Limb (tissue), 2 donors: Measurements from ENCODE around the gene SNX8.
"Not testable (repeated sequence)": the region's sequence is repeated elsewhere in the genome, so short reads cannot be mapped to it uniquely, and the experiment has no call there.

Experiments used
- DNase-seq, 2 donors: peaks; one replicate each; pipeline ENCODE4 v3.0.0-alpha.2; 2016; ENCODE audit errors: extremely low spot score in 2 of 2

The SNX8 gene

DNA sequence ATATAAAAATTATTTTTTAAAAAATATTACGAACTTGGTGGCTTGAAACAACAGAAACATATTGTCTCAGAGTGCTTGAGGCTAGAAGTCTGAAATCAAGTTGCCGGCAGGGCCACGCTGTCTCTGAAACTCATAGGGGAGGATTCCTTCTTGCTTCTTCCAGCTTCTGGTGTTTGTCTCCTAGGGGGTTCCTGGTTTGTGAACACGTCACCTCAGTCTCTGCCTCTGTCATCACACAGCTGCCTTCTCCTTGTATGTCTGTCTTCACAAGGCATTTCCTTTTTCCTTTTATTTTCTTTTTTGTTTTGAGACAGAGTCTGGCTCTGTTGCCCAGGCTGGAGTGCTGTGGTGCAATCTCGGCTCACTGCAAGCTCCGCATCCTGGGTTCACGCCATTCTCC lies 12.7 kb upstream of the SNX8 start:
- DNase-seq, result no peak

DNA sequence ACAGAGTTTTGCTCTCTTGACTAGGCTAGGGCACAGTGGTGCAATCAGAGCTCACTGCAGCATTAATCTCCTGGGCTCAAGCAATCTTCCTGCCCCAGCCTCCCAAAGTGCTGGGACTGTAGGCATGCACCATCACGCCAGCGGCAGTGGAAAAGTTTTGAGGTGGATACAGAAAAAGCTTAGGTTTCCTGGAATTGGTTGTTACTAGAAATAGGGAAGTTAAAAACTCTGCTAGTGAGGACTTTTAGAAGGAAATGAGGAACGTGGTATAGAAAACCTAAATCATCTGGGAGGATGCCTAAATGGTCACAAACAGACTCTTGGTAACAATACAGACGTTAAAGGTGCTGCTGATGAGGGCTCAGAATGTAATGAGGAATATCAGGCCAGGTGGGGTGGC lies 10.9 kb upstream of the SNX8 start:
- no peak for DNase-seq

DNA sequence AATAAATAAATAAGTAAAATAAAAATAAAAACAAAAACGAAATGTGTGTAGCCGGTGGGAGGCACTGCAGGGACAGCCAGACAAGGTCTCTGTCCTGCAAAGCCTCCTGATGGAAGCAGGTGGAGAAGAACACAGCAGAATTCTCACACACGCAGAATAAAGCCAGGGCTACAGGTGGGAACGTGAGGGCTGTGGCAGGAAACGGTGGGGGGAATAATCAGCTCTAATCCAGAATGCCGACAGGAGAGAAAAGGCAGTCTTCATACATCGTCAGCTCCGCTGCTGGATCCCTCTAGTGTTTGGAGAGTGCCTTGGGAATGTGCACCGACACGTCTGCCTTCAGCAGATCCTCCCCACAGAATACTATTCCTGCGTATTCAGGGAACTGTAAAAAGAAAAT lies 6.8 kb upstream of the SNX8 start:
- DNase-seq, result no peak

DNA sequence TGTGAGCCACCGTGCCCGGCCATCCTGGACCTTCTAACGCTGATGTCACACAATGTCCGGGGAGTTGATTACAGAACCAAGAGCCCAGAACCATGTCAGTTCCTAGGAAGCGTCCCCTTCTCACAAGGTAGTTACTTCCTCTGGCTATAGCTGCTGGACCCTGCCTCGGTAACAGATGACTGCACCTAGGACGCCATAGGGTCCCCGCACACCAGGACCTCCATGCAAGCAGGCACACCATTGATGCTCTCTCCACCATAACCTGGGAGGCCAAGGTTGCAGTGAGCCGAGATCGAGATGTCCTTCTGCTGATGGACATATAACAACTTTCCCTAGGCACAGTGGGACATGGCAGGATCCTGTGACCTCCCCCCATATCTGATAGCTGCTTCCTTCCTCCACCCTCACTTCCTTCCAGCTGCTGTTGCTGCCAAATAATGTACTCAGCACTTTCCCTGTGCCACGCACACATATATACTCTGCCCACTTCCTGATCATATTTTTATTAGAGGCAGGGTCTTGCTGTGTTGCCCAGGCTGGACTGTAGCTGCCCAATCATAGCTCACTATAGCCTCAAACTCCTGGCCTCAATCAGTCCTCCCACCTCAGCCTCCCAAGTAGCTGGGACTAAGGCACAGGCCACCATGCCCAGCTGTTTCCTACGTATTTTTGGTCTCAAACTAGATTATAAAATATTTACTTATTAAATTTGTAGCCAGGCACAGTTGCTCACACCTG lies 3.5 kb upstream of the SNX8 start:
- DNase-seq, result no peak

DNA sequence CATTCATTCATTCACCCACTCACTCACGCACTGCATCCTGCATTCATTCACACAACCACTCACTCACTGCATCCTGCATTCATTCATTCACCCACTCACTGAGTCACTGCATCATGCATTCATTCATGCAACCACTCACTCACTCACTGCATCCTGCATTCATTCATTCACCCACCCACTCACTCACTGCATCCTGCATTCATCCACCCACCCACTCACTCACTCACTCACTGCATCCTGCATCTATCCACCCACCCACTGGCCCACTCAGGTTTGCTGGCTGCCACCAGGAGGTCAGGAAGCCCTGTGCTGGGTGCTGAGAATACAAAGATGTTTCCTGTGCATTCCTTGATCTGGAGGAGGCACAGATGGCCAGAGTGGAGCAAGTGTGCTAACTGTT lies 2.3 kb upstream of the SNX8 start:
- DNase-seq, result no peak

DNA sequence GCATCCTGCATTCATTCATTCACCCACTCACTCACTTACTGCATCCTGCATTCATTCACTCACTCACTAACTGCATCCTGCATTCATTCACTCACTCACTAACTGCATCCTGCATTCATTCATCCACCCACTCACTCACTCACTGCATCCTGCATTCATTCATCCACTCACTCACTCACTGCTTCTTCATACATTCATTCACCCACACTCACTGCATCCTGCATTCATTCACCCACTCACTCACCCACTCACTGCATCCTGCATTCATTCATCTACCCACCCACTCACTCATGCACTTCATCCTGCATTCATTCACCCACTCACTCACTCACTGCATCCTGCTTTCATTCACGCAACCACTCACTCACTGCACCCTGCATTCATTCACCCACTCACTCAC lies 1.5 kb upstream of the SNX8 start:
- DNase-seq, result no peak

DNA sequence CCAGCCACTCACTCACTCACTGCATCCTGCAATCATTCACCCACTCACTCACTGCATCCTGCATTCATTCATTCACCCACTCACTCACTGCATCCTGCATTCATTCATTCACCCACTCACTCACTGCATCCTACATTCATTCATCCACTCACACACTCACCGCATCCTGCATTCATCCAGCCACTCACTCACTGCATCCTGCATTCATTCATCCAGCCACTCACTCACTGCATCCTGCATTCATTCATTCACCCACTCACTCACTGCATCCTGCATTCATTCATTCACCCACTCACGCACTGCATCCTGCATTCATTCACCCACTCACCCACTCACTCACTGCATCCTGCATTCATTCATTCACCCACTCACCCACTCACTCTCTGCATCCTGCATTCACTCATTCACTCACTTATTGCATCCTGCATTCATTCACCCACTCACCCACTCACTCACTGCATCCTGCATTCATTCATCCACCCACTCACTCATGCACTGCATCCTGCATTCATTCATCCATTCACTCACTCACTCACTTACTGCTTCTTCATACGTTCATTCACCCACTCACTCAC lies 802 bp upstream of the SNX8 start:
- DNase-seq, result not testable (repeated sequence)

DNA sequence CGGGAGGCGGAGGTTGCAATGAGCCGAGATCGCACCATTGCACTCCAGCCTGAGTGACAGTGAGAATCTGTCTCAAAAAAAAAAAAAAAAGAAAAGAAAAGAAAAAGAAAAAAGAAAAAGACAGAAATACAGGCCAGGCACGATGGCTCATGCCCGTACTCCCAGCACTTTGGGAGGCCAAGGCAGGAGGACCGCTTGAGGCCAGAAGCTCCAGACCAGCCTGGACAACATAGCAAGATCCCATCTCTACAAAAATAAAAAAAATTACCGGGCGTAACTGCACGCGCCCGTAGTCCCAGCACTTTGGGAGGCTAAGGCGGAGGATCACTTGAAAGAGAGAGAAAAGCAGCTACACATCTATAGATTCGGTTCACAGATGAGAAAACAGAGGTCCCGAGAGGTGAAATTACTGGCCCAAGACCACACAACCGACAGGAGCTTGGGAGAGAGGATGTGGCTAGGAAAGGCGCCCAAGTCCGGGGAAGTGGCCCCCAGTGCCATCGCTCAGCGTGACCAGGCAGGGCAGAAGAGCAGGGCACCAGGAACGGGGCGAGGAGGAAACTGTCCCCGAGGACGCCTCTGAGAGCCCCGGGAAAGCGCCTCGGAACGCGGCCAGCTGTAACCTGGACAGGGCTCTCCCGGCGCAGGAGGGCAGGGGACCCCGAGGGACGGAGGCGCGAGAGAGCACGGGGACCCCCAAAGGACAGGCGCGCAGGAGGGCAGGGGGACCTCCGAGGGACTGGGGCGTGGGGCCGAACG lies 612 bp downstream of the SNX8 start:
- DNase-seq, result no peak

DNA sequence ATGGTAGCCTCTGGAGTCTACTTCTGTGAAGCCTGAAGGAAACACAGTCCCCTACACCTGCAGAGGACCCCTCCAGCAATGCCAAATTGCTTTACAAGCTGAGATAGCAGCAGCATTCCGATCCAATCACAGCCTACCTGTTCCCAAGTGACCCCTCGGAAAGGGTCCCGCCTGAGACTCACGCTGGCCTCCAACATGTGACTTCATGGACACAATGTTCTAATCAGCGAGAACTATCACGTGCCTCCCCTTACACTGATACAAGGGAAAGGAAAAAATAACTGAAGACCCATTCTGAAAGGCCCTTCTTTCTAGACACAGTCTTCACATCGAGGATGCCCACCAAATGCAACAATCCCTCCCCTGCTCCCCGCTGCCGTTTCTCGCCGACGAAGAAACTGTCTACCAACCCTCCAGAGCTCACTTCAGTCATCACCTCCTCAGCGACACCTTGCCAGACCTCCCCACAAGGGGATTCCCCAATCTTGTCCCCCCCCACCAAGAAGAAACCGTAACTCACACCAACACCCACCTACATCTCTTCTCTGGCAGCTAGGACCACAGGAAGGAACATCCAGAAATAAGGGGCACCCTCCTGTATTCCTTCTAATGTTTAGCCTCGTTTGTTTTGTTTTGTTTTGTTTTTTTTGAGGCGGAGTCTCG lies 1.8 kb downstream of the SNX8 start:
- DNase-seq, result no peak

DNA sequence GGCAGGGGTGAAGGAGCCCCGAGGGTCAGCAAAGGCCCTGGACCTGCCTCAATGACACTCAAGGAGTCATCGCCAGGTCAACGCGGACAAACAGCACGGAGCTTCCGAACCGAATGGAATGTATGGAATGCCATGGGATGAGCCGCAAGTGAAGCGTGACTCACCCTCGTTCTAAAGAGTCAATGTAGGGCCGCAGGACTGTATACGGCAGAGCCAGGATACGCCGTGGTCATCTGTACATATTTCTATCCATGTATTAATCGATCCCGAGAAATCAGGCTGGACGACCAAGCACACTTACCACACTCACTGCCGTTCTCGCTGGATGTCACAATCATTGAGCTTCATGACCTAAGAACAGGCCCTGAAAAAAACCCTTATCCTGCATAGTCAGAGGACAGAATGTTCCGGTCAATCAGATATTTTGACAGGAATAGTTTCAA lies 4.3 kb downstream of the SNX8 start:
- no peak for DNase-seq

DNA sequence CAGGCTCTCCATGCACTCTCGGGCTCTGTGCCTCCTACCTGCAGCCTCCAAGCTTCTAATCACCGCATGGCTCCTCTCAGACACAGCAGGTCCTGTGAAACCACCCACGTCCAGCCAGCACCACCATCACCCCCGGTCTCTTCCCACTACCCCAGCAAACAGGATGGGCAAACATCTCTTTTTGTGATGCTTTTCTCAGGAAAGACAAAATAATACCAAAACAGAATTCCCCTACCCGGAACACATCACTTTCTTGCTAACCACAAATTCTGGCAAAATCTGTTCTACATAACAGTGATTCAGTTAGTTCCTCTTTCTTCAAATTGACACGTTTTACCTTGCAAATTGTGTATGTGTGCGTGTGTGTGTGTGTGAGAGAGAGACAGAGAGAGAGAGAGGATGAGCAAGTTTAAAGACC lies 6.5 kb downstream of the SNX8 start:
- no peak for DNase-seq

DNA sequence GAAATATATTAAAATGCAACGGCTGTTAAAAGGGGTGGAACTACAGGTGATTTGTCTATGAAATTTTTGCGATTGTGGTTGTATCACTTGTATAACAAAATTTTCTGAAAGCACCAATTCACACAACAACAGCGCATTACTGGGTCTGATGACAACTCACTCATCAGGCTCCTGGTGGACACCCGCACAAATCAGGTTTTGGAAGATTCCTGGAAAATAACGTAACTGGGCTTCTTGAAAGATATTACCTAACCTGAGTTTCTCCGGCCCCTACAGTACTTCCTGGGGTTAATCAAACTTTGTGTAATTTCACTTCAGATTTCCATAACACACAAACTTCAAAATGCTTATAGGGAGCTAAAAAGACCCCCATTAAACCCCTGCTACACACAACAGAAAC lies 7.6 kb downstream of the SNX8 start:
- no peak for DNase-seq

DNA sequence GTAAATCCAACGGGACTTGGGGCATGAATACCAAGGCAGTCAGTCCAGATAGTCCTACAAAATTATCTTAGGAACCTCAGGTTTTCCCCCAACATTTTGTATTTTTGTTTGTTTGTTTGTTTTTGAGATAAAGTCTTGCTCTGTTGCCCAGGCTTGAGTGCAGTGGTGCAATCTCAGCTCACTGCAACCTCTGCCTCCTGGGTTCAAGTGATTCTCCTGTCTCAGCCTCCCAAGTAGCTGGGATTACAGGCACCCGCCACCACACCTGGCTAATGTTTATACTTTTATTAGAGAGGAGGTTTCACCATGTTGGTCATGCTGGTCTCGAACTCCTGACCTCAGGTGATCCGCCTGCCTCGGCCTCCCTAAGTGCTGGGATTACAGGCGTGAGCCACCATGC lies 9.0 kb downstream of the SNX8 start:
- not testable (repeated sequence) for DNase-seq

DNA sequence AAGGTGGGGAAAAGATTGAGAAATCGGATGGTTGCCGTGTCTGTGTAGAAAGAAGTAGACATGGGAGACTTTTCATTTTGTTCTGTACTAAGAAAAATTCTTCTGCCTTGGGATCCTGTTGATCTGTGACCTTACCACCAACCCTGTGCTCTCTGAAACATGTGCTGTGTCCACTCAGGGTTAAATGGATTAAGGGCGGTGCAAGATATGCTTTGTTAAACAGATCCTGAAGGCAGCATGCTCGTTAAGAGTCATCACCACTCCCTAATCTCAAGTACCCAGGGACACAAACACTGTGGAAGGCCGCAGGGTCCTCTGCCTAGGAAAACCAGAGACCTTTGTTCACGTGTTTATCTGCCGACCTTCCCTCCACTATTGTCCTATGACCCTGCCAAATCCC lies 10.7 kb downstream of the SNX8 start:
- DNase-seq, result not testable (repeated sequence)

DNA sequence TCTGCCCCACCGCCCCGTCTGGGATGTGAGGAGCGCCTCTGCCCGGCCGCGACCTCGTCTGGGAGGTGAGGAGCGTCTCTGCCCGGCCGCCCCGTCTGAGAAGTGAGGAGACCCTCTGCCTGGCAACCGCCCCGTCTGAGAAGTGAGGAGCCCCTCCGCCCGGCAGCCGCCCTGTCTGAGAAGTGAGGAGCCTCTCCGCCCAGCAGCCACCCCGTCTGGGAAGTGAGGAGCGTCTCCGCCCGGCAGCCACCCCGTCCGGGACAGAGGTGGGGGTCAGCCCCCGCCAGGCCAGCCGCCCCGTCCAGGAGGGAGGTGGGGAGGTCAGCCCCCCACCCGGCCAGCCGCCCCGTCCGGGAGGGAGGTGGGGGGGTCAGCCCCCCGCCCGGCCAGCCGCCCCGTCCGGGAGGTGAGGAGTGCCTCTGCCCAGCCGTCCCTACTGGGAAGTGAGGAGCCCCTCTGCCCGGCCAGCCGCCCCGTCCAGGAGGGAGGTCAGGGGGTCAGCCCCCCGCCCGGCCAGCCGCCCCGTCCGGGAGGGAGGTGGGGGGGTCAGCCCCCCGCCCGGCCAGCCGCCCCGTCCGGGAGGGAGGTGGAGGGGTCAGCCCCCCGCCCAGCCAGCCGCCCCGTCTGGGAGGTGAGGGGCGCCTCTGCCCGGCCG lies 11.4 kb downstream of the SNX8 start:
- DNase-seq, result not testable (repeated sequence)

DNA sequence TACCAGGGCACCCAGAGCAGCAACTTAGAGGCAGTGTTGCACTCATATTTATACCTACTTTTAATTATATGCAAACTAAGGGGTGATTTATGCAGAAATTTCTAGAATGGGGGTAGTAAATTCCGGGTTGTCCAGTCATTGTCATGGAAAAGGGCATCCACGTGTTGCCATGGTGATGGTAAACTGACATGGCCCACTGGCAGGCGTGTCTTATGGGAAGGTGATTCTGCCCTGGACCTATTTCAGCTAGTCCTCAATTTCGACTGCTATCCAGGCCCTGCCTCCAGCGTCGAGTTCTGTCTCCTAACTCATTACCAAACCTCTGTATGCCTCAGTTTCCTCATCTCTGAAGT lies 12.8 kb downstream of the SNX8 start:
- DNase-seq, result no peak

DNA sequence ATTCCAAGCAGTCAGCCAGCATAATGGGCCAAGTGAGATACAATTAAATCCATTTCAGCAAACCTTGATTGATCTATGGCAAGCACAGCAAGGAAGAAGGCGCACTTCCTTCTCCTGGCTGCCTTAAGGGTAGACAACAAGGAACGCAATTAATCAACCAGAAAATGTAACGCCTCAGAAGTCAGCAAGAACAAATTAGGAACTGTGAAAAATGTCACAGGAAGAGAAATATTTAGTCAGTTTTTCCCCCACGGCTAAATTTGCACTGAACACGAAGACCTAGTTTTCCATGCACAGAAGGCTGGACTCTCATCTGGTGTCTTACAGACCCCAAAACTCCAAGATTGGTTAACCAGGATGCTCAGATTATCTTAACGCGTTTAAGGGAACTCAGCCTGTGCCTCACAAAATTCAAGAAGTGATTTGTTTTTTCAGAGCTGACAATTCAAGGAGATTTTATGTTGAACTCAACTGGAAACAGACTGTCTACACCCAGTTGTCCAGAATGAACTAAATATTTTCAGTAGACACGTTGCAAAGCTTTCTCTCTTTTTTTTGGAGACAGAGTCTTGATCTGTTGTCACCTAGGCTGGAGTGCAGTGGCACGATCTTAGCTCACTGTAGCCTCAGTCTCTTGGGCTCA lies 14.2 kb downstream of the SNX8 start:
- DNase-seq, result no peak

DNA sequence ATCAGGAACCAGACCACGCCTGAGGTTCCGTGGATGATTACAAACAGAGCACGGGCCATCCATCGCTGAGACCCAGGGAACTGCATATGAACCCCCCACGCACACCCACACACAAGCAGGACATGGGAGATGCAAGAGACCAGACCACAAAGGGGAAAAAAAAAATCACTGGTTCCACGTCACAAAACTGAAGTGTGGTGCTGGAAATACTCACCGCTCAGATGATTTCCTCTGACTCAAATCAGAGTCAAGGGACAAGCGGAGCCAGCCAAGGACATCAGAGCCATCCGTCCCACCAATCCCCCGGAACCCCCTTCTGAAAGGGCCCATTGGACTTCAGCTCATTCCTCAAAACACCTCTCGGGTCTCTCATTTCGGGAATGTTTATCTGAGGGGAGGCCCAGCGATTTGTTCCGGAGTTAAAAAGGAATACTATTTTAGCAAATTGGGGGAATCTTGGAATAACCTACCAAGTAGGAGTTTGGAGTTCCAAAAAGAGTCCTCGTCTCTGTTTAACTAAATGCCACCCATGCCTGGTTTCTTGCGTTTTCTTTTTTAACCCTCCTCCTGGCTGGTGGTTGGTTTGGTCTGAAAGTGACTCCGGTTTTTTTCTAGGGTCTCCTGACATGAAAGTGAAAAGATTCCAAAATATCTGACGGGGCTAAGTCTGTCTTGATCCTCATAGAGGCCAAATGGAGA lies 15.0 kb downstream of the SNX8 start:
- no peak for DNase-seq

DNA sequence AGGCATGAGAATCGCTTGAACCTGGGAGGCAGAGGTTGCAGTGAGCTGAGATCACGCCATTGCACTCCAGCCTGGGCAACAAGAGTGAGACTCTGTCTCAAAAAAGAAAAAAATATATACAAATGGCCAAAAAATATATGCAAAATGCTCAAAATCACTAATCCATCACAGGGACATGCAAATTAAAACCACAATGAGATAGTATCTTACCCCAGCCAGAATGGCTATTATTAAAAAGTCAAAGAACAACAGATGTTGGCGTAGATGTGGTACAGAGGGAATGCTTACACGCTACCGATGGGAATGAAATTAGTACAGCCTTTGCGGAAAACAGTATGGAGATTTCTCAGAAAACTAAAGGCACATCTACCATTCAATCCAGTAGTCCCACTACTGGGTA lies 17.4 kb downstream of the SNX8 start:
- DNase-seq, result no peak

DNA sequence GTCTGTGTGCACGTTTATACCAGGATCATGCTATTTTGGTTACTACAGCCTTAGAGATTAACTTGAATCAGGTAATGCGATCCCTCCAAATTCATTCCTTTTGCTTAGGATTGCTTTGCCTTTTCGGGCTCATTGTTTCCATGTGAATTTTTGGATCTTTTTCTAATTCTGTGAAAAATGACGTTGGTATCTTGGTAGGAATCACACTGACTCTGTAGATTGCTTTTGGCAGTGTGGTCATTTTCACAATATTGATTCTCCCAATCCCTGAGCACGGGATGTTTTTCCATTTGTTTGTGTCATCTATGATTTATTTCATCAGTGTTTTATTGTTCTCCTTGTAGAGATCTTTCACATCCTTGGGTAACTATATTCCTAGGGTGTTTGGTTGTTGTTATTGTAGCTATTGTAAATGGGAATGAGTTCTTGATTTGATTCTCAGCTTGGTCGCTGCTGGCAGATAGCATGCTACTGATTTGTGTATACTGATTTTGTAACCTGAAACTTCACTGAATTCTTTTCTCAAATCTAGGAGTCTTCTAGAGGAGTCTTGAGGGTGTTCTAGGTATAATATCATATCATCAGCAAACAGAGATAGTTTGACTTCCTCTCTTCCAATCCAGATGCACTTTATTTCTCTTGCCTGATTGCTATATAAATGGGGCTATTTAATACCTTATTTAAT lies 18.2 kb downstream of the SNX8 start:
- DNase-seq, result no peak
